Anterior cingulate cortex (tissue), 58 donors: ENCODE data around the gene MGST1.

Source experiments
- DNase-seq, 58 donors: peaks; one replicate each; lab custom pipeline; 2025; lab: John Stamatoyannopoulos, UW

Gene MGST1, protein sequence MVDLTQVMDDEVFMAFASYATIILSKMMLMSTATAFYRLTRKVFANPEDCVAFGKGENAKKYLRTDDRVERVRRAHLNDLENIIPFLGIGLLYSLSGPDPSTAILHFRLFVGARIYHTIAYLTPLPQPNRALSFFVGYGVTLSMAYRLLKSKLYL

DNA sequence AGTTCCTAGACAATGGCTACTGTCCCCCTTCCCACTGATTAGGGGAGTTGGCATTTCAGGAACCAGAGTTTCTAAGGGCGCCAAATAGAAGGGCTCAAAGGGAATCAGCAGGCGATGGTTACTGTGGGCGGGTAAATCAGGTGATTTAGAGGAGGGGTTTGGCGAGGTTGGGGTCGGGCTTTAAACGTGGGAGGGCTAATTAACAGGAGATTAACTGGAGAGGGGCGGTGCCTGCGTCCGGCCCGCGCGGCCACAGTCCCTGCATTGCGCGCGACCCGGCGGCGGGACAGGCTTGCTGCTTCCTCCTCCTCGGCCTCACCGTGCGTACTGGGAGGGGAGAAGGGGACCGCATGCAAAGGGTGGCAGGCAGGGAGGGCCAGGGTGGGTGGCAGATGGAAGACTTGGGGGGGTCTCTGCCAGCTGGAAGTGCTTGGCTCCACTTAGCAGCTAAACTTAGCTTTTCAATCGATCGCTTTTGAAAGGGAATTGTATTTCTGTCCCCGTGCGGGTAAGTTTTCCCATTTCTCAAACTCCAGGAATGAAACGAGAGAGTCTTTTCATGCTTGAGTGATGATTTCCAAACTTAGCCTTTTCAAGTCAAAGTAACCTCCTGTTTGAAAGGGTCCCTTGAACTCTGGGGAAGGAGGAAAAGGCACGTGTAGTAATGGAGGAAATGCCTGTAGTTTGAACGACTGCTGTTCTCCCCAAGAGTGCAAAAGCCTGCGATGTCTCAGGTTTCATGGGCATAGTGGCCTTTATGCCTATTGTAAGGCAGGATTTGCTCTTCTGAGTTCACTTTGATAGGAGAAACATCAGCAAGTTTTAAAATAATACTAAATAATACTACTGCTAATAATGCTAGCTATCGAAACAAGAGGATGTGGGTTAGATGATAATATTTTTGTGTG is at the start of gene MGST1:
Gene MGST1 (plus strand): TSS at position 255 of the 908 bp plus-strand sequence. CDS start 6,608 bp downstream, outside the sequence.
- peak in 32 of 58 donors; percentile 5 to 68 (median 23) for DNase-seq

- DNase-seq = no peak
Measured at GRCh38 chr12:16299403-16299802, 48.0 kb upstream of the MGST1 start.

DNA sequence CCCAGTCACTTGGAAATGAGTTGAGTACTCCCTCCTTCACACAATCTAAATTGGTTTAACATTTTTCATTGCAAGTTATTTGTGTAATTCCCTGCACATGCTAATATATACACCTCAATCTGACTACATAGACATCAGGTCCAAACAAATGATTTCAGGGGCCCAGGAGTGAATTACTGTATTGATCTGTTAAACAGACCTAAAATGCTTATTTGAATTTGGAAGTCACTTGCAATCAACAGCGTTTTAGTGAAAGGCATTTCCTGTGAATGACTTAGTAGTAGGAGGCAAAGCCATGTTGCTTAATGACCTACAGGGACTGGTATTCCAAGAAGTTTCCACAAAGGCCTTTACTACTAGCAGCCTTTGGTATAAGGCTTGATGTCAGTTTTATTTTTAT is 47.3 kb upstream of the MGST1 start:
- no peak for DNase-seq

- no peak for DNase-seq
Measured at GRCh38 chr12:16300736-16301135, 46.7 kb upstream of the MGST1 start.

DNA sequence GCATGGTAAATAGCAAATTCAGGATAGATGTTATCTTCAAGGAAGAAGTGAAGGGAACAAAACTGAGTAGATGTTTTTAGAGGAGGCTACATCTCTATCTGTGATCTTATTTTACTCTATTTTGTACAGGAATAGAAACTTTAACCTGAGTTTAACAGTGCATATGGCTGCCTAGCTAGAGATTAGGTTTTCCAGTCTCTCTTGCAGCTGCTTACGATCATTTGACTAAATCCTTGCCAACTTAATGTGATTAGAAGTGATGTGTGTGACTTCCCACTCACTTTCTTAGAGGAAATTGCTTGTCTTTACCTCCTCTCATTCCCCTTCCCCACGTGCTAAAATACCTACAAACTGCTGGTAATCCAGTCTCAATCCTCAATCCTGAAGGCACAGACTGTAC is 43.5 kb upstream of the MGST1 start:
- no peak for DNase-seq

GRCh38 chr12:16307856-16308475 is 39.5 kb upstream of the MGST1 start:
- no peak for DNase-seq

DNA sequence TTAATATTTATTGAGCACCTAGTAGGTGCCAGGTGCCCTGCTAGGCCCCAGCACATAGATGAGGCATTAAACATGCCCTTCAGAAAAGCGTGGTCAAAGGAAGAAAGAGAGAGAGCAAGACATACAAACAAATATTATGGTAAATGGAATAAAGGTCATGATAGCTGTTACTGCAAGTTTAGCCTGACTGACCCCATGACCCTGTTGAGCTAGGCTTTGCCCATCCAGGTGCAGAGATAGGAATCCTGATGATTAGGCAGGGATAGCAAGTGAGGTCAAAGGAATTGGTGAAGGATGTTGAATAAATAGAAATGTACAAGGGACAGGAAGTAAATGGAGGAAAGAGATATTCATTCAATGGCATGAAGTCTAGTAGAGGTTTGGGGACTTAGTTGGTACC is 36.5 kb upstream of the MGST1 start:
- no peak for DNase-seq

DNA sequence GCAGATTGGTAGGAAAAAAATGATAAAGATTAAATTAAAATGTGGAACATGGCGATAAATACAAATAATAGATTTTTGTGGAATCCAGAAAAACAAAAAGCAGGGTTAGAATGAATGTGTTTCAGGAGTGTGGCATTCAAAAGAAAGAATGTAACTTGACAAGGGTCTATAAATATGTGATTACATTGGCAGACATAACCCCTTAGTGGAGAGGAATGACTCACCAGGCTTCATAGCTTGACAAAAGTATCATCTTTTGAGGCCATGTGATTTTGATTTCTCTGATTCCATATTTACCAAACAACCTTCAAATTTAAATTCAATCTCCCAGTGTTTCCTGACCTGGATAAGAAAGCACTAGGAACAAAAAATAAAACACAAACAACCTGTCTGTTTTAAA is 24.4 kb upstream of the MGST1 start:
- DNase-seq = no peak

DNA sequence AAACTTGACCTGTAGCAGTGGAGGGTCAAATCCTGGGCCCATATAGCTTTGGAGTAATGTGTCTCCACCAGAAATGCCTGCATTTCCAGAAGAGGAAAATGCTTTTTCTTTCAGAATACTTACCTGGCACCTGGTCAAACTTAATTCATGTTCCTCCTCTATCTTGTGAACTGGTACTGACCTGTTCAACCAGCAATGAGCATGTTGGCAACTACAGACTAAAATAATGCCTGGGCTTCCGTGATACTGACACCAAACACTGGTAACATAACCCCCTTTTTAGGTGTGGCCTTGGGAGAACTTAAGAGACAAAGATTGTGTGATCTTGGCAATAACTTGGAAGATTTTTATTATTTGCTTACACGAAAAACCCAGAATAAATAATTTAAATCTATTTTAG is 23.8 kb upstream of the MGST1 start:
- no peak for DNase-seq

- DNase-seq = no peak
Measured at GRCh38 chr12:16324272-16324671, 23.2 kb upstream of the MGST1 start.

GRCh38 chr12:16324772-16325171 is 22.7 kb upstream of the MGST1 start:
- no peak for DNase-seq

- DNase-seq = no peak
Measured at GRCh38 chr12:16325426-16325825, 22.0 kb upstream of the MGST1 start.

DNA sequence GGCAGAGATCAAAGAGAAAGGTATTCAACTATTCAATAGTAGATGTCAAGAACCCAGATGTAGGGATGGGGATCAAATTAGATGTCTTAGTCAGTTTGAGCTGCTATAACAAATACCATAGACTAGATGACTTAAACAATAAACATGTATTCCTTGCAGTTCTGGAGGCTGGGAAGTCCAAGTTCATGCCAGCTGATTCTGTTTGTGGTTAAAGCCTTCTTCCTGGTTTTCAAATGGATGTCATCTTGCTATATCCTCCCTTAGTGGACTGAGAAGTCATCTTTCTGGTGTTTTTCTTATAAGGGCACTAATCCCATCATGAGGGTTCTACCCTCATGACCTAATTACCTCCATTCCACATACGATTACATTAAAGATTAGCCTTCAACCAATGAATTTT is 19.5 kb upstream of the MGST1 start:
- DNase-seq = no peak

GRCh38 chr12:16329594-16329993 is 17.9 kb upstream of the MGST1 start:
- DNase-seq = no peak

- no peak for DNase-seq
Measured at GRCh38 chr12:16330560-16330959, 16.9 kb upstream of the MGST1 start.

DNA sequence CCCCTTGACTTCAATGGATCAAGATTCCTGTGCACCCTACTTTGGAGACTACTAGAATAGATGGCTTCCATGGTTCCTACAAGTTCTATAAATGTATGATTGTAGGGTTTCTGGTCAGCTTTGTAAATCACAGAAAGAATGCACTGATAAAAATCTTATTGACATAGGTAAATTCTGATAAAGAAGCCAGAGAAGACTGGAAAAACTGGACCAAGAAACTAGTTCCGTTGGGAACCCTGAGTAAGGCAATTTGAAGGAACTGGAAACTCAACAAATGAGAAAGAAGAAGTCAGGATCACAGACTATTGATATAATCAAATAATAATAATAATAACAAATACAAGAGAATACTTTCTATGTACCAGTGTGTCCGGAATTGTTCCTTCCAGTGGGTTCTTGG is 15.4 kb upstream of the MGST1 start:
- DNase-seq = no peak

GRCh38 chr12:16335838-16336237 is 11.6 kb upstream of the MGST1 start:
- DNase-seq = no peak

DNA sequence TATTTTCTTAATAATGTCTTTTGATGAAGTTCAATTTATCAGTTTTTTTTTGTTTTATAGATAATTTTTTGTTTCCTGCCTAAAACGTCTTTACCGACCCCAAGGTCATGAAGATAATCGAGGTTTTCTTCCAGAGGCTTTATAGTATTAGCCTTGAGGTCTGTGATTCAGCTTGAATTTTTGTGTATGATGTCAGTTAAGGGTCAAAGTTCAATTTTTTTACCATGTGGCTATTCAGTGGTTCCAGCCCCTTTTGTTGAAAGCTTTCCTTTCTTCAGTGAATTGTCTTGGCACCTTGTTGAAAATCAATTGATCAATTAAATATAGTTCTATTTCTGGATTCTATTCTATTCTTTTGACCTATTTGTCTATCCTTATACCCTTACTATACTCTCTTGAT is 3.2 kb upstream of the MGST1 start:
- no peak for DNase-seq

GRCh38 chr12:16345105-16345504 is 2.3 kb upstream of the MGST1 start:
- DNase-seq = no peak

DNA sequence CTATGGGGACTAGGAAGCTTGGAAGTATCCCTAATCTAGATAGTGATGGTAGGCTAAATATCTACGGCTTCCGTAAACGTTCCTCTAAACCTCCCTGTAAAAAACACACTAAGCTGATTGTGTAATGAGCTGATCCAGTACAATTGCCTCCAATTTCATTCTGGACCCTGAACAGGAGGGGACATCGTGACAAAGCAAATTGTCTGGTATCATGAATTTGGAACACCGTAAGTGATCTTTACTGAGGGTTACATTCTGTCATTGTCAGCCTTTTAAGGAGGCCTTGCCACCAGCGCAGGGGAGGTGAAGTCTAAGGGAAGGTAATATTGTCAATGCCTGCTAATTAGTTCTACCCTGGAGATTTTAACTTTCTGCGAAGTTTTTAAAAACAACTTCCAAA is 487 bp upstream of the MGST1 start:
- no peak for DNase-seq

DNA sequence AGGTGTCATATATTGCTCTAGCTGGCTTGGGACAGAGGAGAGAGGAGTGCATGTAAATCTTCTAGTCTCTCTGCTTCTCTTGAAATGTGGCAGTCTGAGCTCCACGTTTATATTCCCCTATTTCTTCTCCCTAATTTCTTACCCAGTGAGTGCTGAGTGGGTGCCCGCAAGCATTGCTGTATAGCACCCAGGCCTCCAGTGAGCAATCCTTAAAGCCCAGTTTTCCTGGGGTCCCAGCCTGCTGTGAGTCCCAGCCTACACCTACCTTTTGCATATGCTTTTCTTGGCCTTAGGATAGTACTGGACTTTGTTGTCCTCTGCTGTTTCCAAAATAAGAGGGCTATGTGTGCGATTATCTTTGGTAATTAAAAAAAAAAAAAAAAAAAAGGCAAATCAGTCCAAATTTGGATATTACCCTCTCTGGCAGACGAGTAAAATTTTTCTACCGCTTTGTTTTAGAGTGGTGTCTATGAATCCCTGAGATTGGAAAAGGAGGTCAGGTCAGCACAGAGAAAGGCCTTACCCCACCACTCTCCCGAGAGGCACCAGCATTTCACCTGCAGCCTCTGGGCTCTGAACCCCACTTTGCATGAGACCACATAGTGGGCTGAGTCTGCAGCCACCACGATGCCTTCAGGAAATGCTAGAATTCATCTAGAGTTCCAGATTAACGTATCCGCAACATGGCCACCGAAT is 1.1 kb downstream of the MGST1 start:
- DNase-seq = no peak
